HG02642 (cell line): ENCODE data around the gene SLC41A3.
"Not testable (repeated sequence)": the region's sequence is repeated elsewhere in the genome, so short reads cannot be mapped to it uniquely, and the experiment has no call there.

Experiments
- ATAC-seq: cut with Tn5 transposase; IDR thresholded peaks from one replicate; pipeline ENCODE4 v1.9.1; 2021; ENCODE audit warnings: mild to moderate bottlenecking; ENCODE audit not compliant: unreplicated experiment, poor library complexity

Gene SLC41A3

DNA sequence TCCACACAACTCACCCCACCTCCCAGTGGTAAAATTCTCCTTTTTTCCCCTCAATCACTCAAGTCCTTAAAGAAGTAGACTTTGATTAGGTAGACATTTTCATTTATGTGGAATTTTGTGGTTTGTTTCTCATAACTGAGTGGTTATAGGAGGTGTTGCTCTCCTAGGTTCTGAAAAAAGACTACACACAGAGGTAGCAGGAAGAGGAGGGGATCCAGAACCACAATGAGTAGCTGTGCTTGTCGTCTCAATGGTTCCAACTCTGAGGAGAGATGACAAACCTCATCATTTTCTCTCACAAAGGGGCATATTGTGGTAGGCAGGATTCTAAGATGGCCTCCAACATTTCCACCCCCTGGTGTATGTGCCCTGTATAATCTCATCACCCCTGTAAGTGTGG, 120.1 kb downstream of the SLC41A3 start:
- ATAC-seq, result not testable (repeated sequence)

DNA sequence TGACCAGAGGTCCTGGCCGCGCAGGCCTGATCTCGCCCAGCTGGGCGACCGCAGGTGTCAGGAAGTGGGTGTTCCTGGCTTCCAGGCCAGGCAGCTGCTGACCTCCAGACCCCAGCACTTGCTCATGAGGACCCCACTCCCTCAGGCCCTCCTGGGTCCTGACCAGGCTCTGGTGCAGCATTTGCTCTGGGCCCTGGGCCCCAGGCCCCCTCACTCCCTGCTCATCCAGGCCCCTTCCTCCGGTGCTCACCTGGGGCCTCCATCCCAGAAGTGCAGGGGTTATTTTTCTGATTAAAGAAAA, 122.7 kb downstream of the SLC41A3 start:
- no peak for ATAC-seq

DNA sequence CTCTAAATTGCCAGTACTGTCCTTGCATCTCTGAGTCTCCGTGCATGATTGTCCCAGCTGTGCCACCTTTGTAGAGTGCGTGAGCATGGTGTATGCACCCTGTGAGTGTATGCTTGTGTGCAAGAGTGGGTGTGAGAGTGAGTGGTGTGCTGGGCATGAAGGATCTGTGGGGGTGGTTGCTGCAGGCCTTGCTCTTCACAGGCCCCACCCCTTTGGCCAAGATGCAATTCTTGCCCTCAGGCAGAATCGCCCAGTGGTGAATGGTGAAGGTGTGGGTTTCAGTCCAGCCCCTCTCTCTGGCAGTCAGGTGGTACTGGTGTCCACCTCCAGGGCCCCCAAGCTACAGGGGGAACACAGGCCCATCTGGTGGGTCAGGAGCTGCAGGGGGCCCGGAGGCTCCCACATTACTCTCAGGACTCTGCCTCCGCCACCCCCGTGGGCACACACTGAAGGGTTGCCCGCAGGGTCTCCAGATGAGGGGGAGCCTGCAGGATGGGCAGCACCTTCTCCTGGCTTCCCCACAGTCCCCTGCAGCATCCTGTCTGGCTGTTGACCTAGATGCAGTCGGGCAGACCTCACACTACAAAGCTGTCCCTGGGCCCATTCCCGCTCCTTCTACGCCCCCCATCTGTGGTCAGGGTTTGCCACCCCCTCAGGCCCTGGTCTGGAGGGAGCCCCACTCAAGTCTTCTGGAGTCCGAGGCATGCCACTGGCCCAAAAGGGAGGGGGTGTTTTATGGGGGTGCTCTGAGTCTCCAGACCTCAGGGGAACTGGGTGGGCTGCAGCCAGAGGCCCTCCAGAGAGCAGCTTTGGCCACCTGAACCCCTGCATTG, 123.3 kb downstream of the SLC41A3 start:
- ATAC-seq, result no peak

DNA sequence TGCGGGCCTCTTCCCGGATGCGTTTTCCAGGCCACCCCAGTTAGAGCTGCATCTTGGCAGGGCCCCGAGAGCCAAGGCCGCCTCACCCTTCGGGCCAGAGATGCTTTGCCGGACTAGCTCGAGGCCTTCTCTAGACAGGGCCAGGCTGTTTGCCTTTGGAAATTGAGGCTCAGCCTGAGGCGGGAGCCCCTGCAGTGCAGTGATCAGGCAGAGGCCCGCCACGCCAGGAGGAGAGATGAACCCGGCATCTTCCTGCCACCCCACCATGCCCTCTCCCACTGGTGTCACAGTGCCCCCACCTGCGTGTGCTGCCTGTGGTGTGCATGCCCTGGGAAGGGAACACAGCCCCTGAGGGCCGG, 123.9 kb downstream of the SLC41A3 start:
- no peak for ATAC-seq

DNA sequence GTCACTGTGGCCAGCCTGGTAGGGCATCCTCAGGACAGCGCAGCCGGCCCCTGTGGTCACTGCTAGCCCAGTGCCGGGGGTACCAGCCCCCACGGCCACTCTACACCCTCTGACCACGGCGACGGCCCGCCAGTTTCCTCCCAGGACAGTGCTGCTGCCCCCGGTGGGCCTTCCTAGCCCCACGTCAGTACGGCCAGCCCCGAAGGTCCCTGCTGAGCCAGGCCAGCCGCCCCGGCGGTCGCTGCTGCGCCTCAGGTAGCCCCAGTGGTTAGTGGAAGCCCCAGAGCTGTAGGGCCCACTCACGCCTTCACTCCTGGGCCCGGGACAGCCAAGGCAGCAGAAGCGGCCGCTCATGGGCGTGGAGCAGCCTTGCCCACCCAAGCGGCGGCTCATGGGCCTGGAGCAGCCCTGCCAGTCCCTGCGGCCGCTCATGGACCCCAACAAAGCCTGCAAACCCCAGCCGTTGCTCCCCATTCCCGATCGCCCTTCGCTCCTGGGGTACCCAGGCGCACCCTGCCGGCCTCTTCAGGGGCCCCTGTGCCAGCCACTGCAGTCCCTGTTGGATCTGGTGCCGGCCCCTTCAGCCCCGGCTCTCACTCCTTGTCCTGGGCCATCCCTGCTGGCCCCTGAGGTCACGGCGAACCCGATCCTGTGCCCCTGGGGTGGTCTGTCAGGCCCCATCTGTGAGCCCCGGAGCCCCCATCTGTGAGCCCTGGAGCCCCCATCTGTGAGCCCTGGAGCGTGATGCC, 124.4 kb downstream of the SLC41A3 start:
- ATAC-seq, result no peak

DNA sequence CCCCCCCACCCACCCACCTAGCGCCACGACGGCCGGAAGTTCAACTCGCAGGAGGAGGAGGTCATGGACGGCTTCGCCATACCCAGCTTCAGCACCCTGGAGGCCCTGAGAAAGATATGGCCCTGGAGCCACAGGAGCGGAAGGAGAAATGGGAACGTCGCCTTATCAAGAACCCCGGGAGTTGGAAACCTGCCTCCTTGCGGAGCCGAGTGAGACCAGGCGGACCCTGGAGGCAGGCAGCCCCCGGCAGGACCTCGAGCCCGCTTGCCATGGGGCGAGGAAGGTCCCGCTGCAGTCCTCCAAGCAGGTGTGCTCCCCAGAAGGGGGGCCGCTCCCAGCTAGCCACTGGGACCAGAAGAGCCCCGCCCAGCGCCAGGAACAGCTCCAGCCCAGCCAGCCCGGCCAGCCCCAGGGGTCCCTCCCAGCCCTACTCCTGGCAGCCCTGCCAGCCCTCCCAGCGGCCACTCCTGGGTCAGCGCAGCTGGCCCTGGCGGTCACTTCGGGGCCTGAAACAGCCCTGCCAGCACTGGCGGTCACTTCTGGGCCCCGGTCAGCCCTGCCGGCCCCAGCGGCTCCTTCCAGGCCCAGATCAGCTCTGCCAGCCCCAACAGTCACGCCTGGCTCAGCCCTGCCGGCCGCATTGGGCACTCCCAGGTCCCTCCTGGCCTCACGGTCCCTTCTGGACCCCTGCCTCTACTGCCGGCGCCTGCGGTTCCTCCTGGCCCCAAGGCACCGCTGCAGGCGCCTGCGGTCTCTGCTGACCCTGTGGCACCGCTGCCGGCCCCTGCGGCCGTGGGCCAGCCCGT, 125.2 kb downstream of the SLC41A3 start:
- no peak for ATAC-seq

DNA sequence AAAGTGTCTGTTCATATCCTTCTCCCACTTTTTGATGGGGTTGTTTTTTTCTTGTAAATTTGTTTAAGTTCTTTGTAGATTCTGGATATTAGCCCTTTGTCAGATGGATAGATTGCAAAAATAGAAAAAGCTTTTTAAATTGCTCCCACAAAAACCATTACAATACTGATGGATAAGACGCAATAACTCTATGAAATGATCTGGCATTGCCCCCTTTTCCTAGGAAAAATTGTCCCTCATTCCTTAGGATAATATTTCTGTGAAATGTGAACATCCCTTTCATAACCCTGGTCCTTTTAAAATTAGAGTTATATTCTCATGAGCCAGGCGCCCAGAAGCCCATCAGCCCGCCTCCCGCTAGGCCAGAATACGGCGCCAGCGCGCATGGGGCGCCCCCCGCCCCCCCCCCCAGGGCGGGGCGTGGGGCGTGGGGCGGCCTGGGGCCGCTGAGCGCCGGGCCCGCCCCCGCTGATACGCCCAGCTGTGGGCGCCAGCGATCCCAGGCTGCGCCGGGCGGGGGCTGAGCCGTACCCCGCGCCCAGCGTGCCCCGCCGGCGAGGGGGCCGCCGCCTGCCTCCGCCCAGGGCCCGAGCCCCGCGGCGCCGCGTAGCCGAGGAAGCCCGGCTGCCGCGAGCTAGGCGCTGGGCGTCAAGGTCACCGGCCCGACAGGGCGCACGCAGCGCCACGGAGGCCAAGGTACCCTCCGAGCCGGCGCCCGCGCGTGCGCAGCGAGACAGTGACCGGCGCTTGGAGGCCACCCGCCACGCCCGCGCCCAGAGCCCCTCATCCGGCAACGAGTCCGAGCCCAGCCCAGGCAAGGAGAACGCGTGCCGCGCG, 126.0 kb downstream of the SLC41A3 start:
- ATAC-seq, result no peak

DNA sequence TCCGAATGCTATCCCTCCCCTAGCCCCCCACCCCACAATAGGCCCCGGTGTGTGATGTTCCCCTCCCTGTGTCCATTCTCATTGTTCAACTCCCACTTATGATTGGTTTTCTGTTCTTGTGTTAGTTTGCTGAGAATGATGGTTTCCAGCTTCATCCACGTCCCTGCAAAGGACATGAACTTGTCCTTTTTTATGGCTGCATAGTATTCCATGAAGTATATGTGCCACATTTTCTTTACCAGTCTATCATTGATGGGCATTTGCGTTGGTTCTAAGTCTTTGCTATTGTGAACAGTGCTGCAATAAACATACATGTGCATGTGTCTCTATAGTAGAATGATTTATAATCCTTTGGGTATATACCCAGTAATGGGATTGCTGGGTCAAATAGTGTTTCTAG, 126.9 kb downstream of the SLC41A3 start:
- not testable (repeated sequence) for ATAC-seq
